Amniotic stem cell (primary cell): Measurements from ENCODE around the gene PLEKHA6.

Source experiments
- DNase-seq: peaks from one replicate; lab custom pipeline; 2025; lab: John Stamatoyannopoulos, UW

Gene PLEKHA6, protein sequence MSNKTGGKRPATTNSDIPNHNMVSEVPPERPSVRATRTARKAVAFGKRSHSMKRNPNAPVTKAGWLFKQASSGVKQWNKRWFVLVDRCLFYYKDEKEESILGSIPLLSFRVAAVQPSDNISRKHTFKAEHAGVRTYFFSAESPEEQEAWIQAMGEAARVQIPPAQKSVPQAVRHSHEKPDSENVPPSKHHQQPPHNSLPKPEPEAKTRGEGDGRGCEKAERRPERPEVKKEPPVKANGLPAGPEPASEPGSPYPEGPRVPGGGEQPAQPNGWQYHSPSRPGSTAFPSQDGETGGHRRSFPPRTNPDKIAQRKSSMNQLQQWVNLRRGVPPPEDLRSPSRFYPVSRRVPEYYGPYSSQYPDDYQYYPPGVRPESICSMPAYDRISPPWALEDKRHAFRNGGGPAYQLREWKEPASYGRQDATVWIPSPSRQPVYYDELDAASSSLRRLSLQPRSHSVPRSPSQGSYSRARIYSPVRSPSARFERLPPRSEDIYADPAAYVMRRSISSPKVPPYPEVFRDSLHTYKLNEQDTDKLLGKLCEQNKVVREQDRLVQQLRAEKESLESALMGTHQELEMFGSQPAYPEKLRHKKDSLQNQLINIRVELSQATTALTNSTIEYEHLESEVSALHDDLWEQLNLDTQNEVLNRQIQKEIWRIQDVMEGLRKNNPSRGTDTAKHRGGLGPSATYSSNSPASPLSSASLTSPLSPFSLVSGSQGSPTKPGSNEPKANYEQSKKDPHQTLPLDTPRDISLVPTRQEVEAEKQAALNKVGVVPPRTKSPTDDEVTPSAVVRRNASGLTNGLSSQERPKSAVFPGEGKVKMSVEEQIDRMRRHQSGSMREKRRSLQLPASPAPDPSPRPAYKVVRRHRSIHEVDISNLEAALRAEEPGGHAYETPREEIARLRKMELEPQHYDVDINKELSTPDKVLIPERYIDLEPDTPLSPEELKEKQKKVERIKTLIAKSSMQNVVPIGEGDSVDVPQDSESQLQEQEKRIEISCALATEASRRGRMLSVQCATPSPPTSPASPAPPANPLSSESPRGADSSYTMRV

DNA sequence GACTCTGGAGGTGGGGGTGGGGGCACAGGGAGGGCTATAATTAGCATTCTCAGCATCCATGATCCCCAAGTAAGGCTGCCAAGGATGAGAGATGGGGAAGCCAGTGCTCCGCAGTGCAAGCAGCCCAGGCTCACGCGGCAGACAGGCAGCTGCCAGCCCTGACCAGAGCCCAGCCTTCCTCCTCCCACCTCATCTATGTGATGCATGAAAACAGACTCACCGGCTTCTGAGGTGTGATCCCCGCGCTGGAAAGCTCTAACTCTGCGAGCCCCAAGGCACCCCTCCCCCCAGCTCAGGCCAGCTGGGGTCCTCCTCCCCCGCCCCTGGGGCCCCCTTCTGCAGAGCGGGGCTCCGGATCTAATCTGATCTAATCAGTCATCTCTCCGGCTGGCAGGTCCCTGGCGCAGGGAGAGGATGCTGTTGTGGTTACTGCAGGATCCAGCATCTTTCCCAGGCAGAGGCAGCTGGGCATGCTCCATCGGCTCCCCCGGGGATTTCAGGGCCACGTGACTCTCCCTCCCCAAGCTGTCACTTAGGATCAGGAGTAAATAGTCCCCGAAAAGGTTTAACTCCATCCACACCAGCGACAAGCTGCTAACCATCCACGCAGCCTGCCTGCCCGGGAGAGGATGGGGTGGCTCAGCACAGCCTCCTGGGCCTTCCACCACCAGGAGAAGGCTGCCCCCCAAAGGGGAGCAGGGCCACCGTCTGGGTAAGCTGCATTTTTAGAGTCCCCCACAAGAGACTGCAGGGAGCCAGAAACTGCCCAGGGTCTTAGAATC is at the start of gene PLEKHA6:
TSS of gene PLEKHA6 (minus strand) at position 456 of the 782 bp plus-strand sequence. CDS start 86,202 bp downstream, outside the sequence.
- DNase-seq = peak; percentile 8

DNA sequence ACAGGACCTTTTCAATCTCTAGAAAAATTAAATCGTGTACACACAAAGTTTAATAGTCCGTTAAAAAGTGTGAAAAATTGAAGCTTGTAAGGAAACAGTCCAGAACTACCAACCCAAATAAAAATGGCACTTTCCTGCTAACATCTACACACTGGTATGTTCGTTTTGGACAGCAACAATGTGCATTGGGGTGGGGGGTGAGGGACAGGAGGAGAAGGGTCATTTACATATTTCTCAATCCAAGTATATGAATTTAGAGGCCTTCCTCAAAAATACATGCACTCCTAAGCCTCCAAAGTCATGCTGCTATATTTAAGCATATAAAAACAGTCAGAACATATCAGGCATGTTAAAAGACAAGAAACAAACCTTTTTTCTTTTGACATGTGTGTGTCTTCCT is 49.4 kb upstream of the PLEKHA6 start:
- DNase-seq = no peak

DNA sequence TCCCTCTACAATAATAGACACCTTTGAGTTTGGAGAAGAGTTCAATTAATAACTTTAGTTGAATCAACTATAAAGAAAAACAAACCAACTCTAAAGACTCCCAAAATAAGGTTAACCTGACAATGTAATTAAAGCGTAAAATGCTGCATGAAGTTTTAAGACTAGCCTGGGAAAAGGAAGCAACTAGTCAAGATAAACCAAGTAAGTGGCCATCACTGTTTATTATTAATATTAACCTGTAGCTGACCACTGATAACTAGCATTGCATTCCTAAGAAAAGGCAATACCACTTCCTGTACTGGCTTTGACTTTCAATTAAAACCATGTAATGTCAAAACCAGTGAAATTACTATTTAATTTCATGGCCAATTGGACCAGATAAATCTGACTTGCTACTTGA is 48.9 kb upstream of the PLEKHA6 start:
- no peak for DNase-seq

DNA sequence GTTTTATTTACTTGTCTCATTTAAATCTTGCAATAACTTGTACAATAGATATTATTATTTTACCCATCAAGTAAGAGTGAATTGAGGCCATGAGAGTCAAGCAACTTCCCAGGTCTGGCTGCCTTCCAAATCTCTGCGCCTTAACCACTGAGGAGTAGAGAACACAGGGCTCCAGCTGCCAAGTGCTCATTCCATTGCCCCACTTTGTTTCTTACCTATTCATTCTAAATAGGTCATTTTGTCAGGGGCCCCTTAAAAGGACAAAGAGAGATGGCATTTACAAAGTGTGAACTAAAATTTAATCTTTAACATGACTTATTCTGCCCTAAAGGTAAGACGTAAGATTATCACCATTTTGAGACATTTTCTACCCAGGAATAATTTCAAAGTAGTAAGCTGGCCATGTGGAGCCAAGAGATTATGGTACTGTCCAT is 48.4 kb upstream of the PLEKHA6 start:
- DNase-seq = peak; percentile 43

DNA sequence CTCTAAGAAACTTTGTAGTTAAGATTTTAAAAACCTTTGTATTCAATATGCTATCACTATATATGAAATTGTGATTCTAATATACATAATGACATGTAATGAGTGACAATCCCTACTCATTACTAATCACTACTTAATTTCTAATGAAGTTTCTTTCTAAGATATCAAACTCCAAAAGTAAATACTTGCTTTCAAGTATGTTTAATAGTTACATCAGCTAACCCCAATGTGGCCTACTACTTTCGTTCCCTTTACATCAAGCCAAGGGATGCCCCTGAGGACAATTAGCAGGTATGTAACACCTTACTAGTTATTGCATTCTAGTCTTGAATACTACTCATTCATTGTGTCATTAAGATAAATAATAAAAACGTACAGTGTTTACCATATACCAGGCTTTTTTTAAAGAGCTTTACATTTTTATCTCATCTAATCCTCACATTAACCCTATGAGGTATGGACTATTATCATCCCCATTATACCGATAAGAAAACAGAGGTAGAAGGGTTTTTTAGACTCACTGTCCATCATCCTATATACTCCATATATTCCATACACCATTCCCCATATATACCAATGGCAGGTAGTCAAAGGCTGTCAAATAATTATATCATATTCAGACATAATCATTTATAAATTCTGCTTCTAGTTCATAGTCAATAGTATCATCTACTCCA is 47.7 kb upstream of the PLEKHA6 start:
- no peak for DNase-seq

DNA sequence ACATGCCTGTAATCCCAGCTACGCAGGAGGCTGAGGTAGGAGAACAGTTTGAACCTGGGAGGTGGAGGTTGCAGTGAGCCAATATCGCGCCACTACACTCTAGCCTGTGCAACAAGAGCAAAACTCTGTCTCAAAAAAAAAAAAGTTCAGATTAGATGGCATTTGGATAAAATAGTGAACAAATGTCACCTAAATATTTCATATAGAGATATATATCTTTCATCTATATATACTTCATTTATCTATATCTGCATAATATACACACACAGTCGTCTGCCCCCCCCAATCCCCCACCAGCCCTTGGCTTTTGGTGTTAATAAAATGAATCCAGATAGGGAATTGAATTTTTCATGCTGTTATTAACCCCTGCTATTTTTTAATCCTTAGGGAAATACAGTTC is 46.9 kb upstream of the PLEKHA6 start:
- DNase-seq = no peak

DNA sequence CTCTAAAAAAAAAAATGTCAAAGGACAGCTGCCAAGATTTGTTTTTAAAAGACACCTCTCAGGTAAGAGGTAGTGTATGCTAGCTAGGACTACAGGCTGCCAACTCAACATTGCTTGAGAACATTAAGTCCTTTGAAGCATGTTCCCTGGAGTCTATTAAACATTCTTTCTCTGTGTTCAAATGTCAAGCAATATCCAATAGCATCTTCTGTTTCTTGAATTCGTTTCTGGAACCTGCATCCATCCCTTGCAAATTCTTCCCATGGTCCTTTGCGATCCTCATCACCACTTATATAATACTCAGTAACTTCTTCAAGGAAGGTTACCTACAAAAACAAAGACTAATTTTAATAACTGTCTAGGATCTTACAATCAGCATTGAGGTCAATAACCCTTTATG is 46.3 kb upstream of the PLEKHA6 start:
- no peak for DNase-seq

DNA sequence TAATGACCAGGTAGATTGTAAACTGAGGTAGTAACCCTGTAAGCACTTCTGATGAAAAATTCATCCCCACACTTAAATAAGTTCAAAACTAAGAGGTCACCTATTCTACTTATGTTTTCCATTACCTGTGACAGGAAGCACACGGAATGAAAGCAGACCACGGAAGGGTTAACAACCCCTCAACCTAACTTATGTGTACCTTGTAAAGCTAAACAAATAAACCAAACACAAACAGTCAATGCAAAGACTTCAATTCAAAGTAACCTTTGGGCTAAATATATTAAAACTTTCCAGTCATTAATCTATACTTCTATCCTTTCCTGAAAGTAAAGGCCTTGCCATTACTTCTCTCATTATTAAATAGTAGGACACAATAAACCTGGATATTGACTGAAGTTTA is 44.9 kb upstream of the PLEKHA6 start:
- DNase-seq = no peak

DNA sequence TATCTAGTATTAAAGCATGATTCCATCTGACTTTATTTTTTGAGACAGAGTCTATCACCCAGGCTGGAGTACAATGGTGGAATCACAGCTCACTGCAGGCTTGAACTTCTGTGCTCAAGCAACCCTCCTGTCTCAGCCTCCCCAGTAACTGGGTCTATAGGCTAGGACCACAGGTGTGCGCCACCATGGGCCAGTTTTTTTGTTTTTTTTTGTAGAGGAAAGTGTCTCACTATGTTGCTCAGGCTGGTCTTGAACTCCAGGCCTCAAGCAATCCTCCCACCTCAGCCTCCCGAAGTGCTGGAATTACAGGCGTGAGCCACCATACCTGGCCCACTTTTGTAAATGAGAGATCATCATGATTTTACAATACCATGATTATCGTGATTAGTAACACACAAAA is 42.7 kb upstream of the PLEKHA6 start:
- no peak for DNase-seq

DNA sequence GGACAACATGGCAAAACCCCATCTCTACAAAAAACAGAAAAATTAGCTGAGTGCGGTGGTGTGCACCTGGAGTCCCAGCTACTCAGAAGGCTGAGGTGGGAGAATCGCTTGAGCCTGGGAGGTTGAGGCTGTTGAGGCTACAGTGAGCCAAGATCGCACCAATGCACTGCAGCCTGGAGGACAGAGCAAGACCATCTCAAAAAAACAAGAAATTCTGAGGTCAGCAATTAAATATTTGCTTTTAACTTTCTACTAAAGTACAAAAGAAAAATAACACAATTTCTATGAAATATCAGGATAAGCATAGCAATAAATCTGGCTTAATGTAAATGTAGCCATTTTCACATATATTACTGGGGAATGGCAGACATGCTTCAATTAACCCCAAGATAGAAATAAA is 42.0 kb upstream of the PLEKHA6 start:
- no peak for DNase-seq

DNA sequence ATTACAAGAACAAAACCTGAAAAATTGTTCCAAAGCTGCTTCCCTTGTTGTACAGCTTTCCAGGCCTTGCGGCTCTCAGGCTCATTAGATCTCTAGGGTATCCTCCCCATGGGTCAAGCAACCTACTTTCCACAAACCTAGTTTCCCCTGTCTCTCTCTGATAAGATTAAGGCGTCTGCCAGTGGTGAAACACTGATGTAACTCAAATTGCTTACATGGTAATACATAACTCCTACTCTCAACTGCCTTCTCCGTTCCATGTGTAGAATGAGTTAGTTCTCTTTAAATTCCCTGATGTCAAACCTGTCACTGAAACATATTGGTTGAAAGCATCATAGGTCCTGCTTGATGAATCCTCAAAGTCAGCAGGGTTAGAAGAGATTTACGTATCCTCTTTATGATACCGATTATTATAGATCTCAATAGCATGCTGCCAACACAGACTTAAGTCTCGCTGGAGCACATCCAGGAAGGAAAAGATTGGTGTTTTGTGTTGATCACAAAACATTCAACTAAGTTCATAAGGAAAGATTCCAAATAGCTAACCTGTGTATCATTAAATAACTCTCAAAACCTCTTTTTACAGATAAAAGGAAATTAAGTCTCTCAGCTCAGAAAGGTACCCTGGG is 41.3 kb upstream of the PLEKHA6 start:
- DNase-seq = no peak

DNA sequence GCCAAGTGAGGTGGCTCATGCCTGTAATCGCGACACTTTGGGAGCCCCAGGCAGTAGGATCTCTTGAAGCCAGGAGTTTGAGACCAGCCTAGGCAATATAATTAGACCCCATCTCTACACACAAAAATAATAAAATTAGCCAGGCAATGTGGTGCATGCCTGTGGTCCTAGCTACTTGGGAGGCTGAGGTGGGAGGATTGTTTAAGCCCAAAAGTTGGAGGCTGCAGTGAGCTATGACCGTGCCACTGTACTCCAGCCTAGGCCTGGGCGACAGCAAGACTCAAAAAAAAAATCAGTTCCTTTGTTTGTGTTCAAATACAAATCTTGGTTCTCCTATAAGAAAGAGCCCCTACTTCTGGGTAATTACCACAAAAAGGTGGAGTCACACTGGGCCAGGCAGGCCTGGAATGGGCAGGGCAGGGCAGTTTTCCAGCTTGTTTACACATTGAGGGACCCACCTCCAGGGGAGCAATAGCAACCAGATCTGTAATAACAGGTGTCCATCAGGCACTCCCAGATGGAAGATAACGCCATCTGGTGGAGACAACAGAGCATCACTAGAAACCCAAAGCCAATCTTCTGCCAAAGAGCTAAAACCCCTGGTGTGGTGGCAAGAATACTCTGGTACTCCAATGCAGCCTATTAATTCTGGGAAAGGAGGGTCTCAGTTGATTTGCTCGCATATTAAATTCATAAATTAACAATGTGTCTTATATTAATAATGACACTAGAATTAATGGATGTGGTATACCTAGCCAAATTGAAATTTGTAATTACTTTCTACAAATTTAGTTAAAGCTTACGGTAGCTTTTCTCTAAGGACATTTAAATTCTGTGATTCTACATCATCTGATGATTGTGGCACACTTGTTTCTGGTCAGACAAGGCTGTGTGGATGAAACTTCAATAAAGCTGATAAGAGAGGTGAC is 38.7 kb upstream of the PLEKHA6 start:
- DNase-seq = no peak

DNA sequence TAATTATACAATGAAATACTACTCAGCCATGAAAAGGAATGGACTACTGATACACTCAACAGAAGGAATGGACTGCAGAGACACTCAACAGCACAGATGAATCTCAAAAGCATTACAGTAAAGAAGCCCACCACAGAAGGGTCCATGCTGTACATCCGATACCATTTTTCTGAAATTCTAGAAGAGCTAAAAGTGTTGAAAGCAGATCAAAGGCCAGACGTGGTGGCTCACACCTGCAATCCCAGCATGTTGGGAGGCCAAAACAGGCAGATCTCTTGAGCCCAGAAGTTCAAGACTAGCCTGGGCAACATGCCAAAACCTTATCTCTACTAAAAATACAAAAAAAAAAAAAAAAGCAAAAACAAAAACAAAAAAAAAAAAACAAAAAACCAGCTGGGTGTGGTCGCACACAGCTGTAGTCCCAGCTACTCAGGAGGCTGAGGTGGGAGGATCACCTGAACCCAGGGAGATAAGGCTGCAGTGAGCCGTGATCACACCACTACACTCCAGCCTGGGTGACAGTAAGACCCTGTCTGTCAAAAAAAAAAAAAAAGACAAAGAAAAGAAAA is 36.4 kb upstream of the PLEKHA6 start:
- DNase-seq = no peak

DNA sequence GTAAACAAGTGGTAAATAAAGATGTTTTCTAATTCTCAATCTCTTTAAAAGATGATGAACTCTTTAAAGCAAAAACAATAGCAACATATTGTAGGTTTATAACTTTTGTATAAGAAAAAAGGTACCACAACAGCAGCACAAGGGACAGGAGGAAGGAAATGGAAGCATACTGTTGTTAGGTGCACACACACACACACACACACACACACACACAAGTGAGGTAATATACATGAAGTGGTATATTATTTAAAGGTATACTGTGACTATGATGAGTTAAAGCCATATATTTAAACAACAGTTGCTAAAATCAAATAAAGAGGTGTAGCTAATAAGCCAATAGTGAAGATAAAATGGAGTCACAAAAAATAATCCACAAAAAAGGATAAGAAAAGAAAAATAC is 31.9 kb upstream of the PLEKHA6 start:
- DNase-seq = no peak

DNA sequence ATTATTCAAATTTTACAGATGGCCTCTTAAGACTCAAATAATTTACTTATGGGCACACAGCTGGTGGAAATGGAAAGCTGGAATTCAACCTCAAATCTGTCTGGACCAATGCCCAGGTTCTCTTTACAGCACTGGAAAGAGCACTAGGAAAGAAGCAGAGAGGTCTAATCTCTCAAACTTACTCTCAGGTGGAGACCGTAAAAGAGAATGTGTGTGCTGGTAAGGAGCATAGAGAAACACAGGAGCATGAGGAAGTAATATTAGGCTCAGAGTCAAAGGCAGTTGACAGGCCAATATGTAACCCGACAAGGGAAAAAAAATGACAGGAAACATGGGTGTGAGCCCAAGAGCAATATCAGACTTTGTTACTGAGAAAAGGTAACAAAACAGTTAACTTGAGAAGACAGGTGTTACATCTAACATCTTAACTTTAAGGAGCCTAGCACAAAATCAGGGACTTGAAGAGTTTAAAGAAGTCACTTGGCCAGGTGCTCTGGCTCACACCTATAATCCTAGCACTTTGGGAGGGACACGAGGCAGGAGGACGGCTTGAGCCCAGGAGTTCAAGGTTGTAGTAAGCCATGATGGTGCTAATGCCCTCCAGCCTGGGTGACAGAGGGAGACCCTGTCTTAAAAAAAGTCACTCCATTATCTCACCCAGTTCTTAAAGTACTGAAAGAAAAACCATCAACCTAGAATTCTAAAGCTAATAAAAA is 31.2 kb upstream of the PLEKHA6 start:
- DNase-seq = no peak

DNA sequence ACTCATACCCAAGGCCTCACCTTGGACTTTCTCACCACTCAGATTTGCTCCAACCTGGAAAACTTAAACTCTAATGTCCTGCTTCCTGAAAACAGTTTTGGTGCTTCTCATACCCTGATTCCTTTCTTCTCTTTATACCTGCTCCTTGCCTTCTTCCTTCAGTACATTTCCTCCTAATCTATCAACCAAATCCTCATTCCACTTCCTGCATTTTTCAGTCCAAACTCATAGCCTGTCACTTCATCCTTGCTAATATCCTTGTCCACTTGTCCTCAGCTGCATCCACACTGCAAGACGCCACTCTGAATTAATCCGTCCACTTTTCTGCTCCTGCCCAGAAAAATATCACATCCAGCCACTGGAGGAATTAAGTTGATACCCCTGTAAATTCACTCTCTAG is 26.0 kb upstream of the PLEKHA6 start:
- DNase-seq = no peak

DNA sequence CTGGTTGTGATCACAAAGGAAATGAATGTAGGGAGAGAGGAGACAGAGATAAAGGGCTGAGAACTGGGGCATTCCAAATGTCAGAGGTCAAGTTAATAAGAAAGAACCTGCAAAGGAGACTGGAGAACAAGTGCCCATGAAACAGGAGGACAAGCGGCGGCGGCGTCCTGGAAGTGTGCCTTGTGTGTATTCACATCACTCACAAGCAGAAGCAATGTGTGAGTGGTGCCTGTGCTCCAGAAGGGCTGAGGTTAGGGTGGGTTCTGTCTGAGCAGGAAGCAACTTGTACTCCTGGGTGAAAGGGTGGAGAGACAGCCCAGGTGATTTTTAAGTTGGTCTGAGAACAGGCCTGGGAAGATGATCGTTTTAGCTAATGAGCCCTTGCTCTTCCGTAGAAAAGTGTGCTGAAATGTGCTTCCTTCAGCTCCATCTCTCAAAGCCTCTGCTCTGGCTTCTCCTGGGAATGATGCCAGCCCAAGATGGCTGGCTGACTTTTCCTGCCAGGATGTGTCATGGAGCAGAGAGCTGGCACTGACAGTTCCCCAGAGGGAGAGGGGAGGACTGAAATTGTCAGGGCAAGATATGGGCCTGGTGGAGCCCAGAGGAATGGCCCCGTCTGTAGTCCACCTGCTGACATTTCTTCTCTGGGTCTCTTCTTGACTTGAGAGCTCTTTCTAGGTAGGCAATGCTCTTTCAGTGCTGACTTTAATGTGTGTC is 25.1 kb upstream of the PLEKHA6 start:
- DNase-seq = peak; percentile 9
